Progenitor cell of endocrine pancreas (in vitro differentiated cells): Measurements from ENCODE around the gene LRP1B. TPM values are rescaled to one million over a fixed set of nuclear protein-coding genes. Genes with fewer than 3 reads are reported as not detected.

Experiments used
- DNase-seq: peaks from one replicate; pipeline ENCODE4 v3.0.0; 2021; ENCODE audit warnings: low spot score; ENCODE audit not compliant: unreplicated experiment
- H3K27ac Mint-ChIP-seq: 2 replicates; pipeline ENCODE4 v1.8.0; 2021; ENCODE audit warnings: mild to moderate bottlenecking, moderate library complexity, mixed read lengths
- H3K27me3 Mint-ChIP-seq: 2 replicates; pipeline ENCODE4 v1.8.0; 2021; ENCODE audit warnings: mixed read lengths
- H3K36me3 Mint-ChIP-seq: 2 replicates; pipeline ENCODE4 v1.8.0; 2022; ENCODE audit warnings: mixed read lengths; ENCODE audit not compliant: insufficient read depth
- H3K4me1 Mint-ChIP-seq: 2 replicates; pipeline ENCODE4 v1.8.0; 2021; ENCODE audit warnings: low read depth, mixed read lengths
- H3K4me3 Mint-ChIP-seq: 2 replicates; pipeline ENCODE4 v1.8.0; 2021; ENCODE audit warnings: low read depth, mild to moderate bottlenecking, moderate library complexity, mixed read lengths
- H3K9me3 Mint-ChIP-seq: 2 replicates; pipeline ENCODE4 v1.8.0; 2021; ENCODE audit warnings: low read depth, mixed read lengths
- CTCF ChIP-seq: fragments of 200-600 bp; sonication (generic); IDR thresholded peaks from one replicate; pipeline ENCODE4 v1.5.0; 2021; ENCODE audit warnings: antibody characterized with exemption, mild to moderate bottlenecking; ENCODE audit not compliant: unreplicated experiment
- total RNA-seq: library from RNA; stranded (reverse); gene quantifications from 2 replicates; pipeline ENCODE4 v1.2.1, GENCODE V29; 2021

The LRP1B gene
- total RNA-seq, 1 donor from 2014 or later = 0.57 TPM

GRCh38 chr2:140737006-140737405 lies 1393.8 kb downstream of the LRP1B start:
- H3K27me3 Mint-ChIP-seq = no peaks in the 10 kb centered on the region
- TF ChIP-seq CTCF = no peak
- no peak overlapping the region for H3K4me3 Mint-ChIP-seq
- no peaks in the 10 kb centered on the region for H3K4me1 Mint-ChIP-seq
- H3K36me3 Mint-ChIP-seq = no peaks in the 10 kb centered on the region
- no peak overlapping the region for H3K27ac Mint-ChIP-seq
- no peak for DNase-seq
- no peaks in the 10 kb centered on the region for H3K9me3 Mint-ChIP-seq

GRCh38 chr2:140734992-140735391 lies 1395.8 kb downstream of the LRP1B start:
- Mint-ChIP-seq H3K9me3 (no peaks in the 10 kb centered on the region), H3K4me1 (no peaks in the 10 kb centered on the region), H3K27ac (no peak overlapping the region), H3K36me3 (no peaks in the 10 kb centered on the region), H3K27me3 (no peaks in the 10 kb centered on the region), H3K4me3 (no peak overlapping the region)
- no peak for DNase-seq
- no peak for TF ChIP-seq CTCF

GRCh38 chr2:140718999-140719398 lies 1411.8 kb downstream of the LRP1B start:
- H3K27me3 Mint-ChIP-seq = no peaks in the 10 kb centered on the region
- H3K27ac Mint-ChIP-seq = no peak overlapping the region
- H3K4me1 Mint-ChIP-seq = peaks cover 3% of the 10 kb centered on the region
- H3K4me3 Mint-ChIP-seq = no peak overlapping the region
- no peaks in the 10 kb centered on the region for H3K9me3 Mint-ChIP-seq
- TF ChIP-seq CTCF = no peak
- no peaks in the 10 kb centered on the region for H3K36me3 Mint-ChIP-seq
- no peak for DNase-seq

- Mint-ChIP-seq H3K27me3 (no peaks in the 10 kb centered on the region), H3K4me1 (peaks cover 3% of the 10 kb centered on the region), H3K4me3 (no peak overlapping the region), H3K27ac (no peak overlapping the region), H3K9me3 (no peaks in the 10 kb centered on the region), H3K36me3 (no peaks in the 10 kb centered on the region)
- no peak for TF ChIP-seq CTCF
- no peak for DNase-seq
Observed at GRCh38 chr2:140717481-140717880, 1413.3 kb downstream of the LRP1B start.

GRCh38 chr2:140714586-140714985 lies 1416.2 kb downstream of the LRP1B start:
- DNase-seq = no peak
- Mint-ChIP-seq H3K36me3 (no peaks in the 10 kb centered on the region), H3K4me1 (peaks cover 3% of the 10 kb centered on the region), H3K27me3 (no peaks in the 10 kb centered on the region), H3K4me3 (no peak overlapping the region), H3K9me3 (no peaks in the 10 kb centered on the region), H3K27ac (no peak overlapping the region)
- no peak for TF ChIP-seq CTCF
